Endothelial cell of umbilical vein (primary cell): ENCODE results near the gene SERPINI1. TPM values are rescaled to one million over a fixed set of nuclear protein-coding genes. Genes with fewer than 3 reads are reported as not detected.

Experiments
- BruUV-seq: library from RNA; stranded (reverse); fragments of 400-500 nt; replicated peaks from 2 replicates; lab custom pipeline; 2021; lab: Mats Ljungman, UMichigan
- CTCF ChIA-PET: fragments of 300-600, 350-600 bp; sonication (Branson Sonifier 250); formaldehyde crosslinking; loops from one replicate; lab custom pipeline; 2021; ENCODE audit warnings: antibody characterized with exemption, inconsistent platforms; lab: Charles Lee
- POLR2A ChIA-PET: fragments of 300-600, 350-600 bp; sonication (Branson Sonifier 250); formaldehyde crosslinking; loops from one replicate; lab custom pipeline; 2021; ENCODE audit warnings: antibody characterized with exemption, inconsistent platforms; lab: Charles Lee
- DNase-seq: peaks from one replicate; pipeline ENCODE4 v3.0.0-alpha.2; 2011; ENCODE audit warnings: low read depth, low spot score
- FAIRE-seq: peaks from 2 replicates; lab custom pipeline; 2011; peaks lifted over from hg19 to GRCh38; lab: Jason Lieb, UNC
- H2AFZ ChIP-seq: 2 replicates; pipeline ENCODE4 v1.6.0; 2012; ENCODE audit warnings: low read depth, low read length, control low read depth, inconsistent platforms
- H3K27ac ChIP-seq: 2 replicates; pipeline ENCODE4 v1.5.1; 2011; ENCODE audit warnings: low read depth, mild to moderate bottlenecking, control low read depth, low read length, moderate library complexity; ENCODE audit not compliant: insufficient read depth
- H3K27me3 ChIP-seq, 2 experiments: 2 replicates each; pipeline versions ENCODE4 v1.6.0 to v1.6.1; 2011; ENCODE audit warnings: low read length in 2 of 2, mixed read lengths in 1 of 2; ENCODE audit not compliant: control insufficient read depth in 2 of 2, insufficient read depth in 2 of 2
- H3K36me3 ChIP-seq, 2 experiments: 2 replicates in 1 of 2; 3 replicates in 1 of 2; pipeline ENCODE4 v1.5.1; 2011; ENCODE audit warnings: low read length in 2 of 2, mild to moderate bottlenecking in 1 of 2, moderate library complexity in 1 of 2; ENCODE audit not compliant: control insufficient read depth in 2 of 2, insufficient read depth in 2 of 2; ENCODE audit errors: extremely low read depth in 1 of 2
- H3K4me1 ChIP-seq: 3 replicates; pipeline ENCODE4 v1.5.1; 2011; ENCODE audit warnings: mild to moderate bottlenecking, low read length; ENCODE audit not compliant: control insufficient read depth, insufficient read depth; ENCODE audit errors: extremely low read depth
- H3K4me2 ChIP-seq: 2 replicates; pipeline ENCODE4 v1.6.1; 2011; ENCODE audit warnings: low read length, control low read depth, mixed read lengths; ENCODE audit not compliant: insufficient read depth
- H3K4me3 ChIP-seq, 3 experiments: fragments of 200-600 bp in 1 of 3; sonication (generic), shearing (Covaris generic) in 1 of 3; replicated peaks in 1 of 3; 2 replicates each; pipeline ENCODE4 v1.5.1; 2011 to 2016; ENCODE audit warnings: control low read depth in 3 of 3, low read length in 3 of 3, mild to moderate bottlenecking in 2 of 3, inconsistent platforms in 1 of 3, low read depth in 1 of 3, moderate library complexity in 1 of 3; ENCODE audit not compliant: insufficient read depth in 1 of 3
- H3K79me2 ChIP-seq: 2 replicates; pipeline ENCODE4 v1.6.0; 2012; ENCODE audit warnings: low read length, inconsistent platforms; ENCODE audit not compliant: control insufficient read depth, insufficient read depth
- H3K9ac ChIP-seq: replicated peaks from 2 replicates; pipeline ENCODE3; 2011; ENCODE audit warnings: low read length, control low read depth; ENCODE audit not compliant: insufficient read depth; ENCODE audit errors: extremely low read depth
- H3K9me1 ChIP-seq: replicated peaks from 3 replicates; pipeline ENCODE4 v1.6.0; 2011; ENCODE audit warnings: mild to moderate bottlenecking, low read length; ENCODE audit not compliant: control insufficient read depth, insufficient read depth; ENCODE audit errors: extremely low read depth
- H3K9me3 ChIP-seq: replicated peaks from 2 replicates; pipeline ENCODE4 v1.5.1; 2012; ENCODE audit warnings: low read length, inconsistent platforms; ENCODE audit not compliant: control insufficient read depth, insufficient read depth
- H4K20me1 ChIP-seq: replicated peaks from 2 replicates; pipeline ENCODE3; 2011; ENCODE audit warnings: mild to moderate bottlenecking, low read length; ENCODE audit not compliant: control insufficient read depth, insufficient read depth; ENCODE audit errors: extremely low read depth
- EZH2 ChIP-seq: IDR thresholded peaks from 2 replicates; pipeline ENCODE4 v1.6.1; 2012; ENCODE audit warnings: borderline replicate concordance, low read depth, mild to moderate bottlenecking, moderate library complexity, low read length, inconsistent platforms; ENCODE audit not compliant: severe bottlenecking
- FOS ChIP-seq: IDR thresholded peaks from 2 replicates; pipeline ENCODE4 v1.6.1; 2011; ENCODE audit warnings: mild to moderate bottlenecking, low read length, moderate library complexity, borderline replicate concordance; ENCODE audit not compliant: insufficient read depth
- GATA2 ChIP-seq: IDR thresholded peaks from 2 replicates; pipeline ENCODE4 v1.7.0; 2011; ENCODE audit warnings: low read depth, mild to moderate bottlenecking, moderate library complexity, mixed read lengths, low read length; ENCODE audit not compliant: insufficient read length, insufficient read depth
- JUN ChIP-seq: IDR thresholded peaks from 2 replicates; pipeline ENCODE4 v1.6.1; 2011; ENCODE audit warnings: borderline replicate concordance, low read depth; ENCODE audit not compliant: insufficient read length, insufficient read depth
- MYC ChIP-seq: IDR thresholded peaks from one replicate; pipeline ENCODE4 v1.6.1; 2011; ENCODE audit warnings: mild to moderate bottlenecking, low read depth, low read length
- POLR2A ChIP-seq: IDR thresholded peaks from 2 replicates; pipeline ENCODE4 v1.6.1; 2012; ENCODE audit warnings: low read depth, mild to moderate bottlenecking, control low read depth, low read length
- POLR2AphosphoS5 ChIP-seq: IDR thresholded peaks from 2 replicates; pipeline ENCODE4 v1.6.1; 2012; ENCODE audit warnings: low read depth, mild to moderate bottlenecking, control low read depth, low read length, moderate library complexity; ENCODE audit not compliant: insufficient read depth
- dilution Hi-C: fragments of 300-500 bp; cut with MboI; formaldehyde crosslinking; loops from one replicate; pipeline ENCODE4 v1.15.0; 2019; ENCODE audit warnings: low sequenced_read_pairs; ENCODE audit not compliant: extremely low pct_ligation_motif_present
- intact Hi-C: fragments of 100-400 bp; cut with micrococcal nuclease; formaldehyde crosslinking; loops from one replicate; pipeline ENCODE4 v1.10.0; 2022
- polyA plus RNA-seq, 4 experiments: library from polyadenylated mRNA; depleted of rRNA in 3 of 4; stranded (reverse) in 3 of 4; unstranded in 1 of 4; fragments of >200 nt; gene quantifications; 2 replicates each; pipeline versions ENCODE4 v1.2.1 to v1.2.3, GENCODE V29; 2011 to 2012; ENCODE audit warnings: missing spikeins in 1 of 4
- total RNA-seq: library from RNA; stranded (reverse); gene quantifications from 2 replicates; pipeline ENCODE4 v1.2.3, GENCODE V29; 2021
- TF ChIP-seq, protein P1 (sequence below), 2 donors: IDR thresholded peaks; 1 replicate in 1 of 2; 2 replicates in 1 of 2; pipeline ENCODE4 v1.5.1; 2011; ENCODE audit warnings: low read length in 2 of 2, mild to moderate bottlenecking in 2 of 2, moderate library complexity in 2 of 2, control low read depth in 1 of 2, inconsistent platforms in 1 of 2, low read depth in 1 of 2; ENCODE audit not compliant: insufficient read depth in 1 of 2; ENCODE audit errors: extremely low read depth in 1 of 2
- TF ChIP-seq, protein P2 (sequence below): IDR thresholded peaks from 2 replicates; pipeline ENCODE4 v1.6.1; 2011; ENCODE audit not compliant: insufficient read depth, insufficient read length

Gene SERPINI1
- total and polyA plus RNA-seq, 2 donors (not counting 3 experiments of a cell fraction or from before 2014, with no cell fraction given), result 0.22 to 0.28 TPM

DNA sequence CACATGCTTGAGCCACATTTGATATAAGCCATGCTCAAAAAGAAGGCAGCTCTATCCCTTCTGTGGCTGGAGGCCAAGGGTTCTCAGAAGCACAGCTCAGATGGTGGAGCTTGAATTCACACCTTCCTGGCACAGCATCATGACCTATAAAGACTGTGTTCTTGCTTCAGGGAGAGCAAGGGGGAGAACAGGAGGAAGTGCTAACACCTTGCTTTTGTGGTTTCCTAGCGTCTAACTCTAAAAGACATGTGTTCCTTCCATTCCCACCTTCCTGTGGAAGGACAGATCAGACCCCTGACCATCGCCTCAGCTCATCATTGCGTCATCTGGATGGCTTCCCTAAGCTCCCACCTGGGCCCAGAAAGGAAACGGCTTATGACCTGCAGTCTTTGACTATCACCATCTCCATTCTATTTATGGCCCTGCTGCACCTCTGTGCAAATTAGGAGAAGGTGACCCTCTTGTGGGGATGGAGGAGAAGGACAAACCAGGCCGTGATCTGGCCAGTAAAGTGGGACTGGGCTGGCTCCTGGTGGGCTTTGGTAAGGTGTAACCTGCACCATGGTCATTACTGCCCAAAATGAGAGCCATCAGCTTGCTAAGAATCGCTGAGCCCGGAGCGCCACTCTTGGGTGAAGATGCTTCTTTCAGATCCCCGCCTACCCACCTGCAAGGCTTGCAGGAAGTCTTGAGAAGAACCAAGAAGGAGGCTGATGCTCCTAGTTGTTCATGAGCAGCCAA lies 128.5 kb downstream of the SERPINI1 start:
- Histone ChIP-seq H3K9ac (no peak overlapping the region), H2AFZ (no peak overlapping the region), H3K4me1 (no peaks in the 10 kb centered on the region), H3K36me3 (no peaks in the 10 kb centered on the region), H3K9me1 (no peaks in the 10 kb centered on the region), H3K27ac (no peak overlapping the region), H3K79me2 (no peaks in the 10 kb centered on the region), H3K27me3 (no peaks in the 10 kb centered on the region), H3K4me3 (no peak overlapping the region), H4K20me1 (no peaks in the 10 kb centered on the region), H3K9me3 (no peaks in the 10 kb centered on the region), H3K4me2 (no peak overlapping the region)
- DNase-seq (no peak), FAIRE-seq (no peak)
- POLR2A ChIA-PET, result no interaction called here
- TF ChIP-seq, protein P1, sequence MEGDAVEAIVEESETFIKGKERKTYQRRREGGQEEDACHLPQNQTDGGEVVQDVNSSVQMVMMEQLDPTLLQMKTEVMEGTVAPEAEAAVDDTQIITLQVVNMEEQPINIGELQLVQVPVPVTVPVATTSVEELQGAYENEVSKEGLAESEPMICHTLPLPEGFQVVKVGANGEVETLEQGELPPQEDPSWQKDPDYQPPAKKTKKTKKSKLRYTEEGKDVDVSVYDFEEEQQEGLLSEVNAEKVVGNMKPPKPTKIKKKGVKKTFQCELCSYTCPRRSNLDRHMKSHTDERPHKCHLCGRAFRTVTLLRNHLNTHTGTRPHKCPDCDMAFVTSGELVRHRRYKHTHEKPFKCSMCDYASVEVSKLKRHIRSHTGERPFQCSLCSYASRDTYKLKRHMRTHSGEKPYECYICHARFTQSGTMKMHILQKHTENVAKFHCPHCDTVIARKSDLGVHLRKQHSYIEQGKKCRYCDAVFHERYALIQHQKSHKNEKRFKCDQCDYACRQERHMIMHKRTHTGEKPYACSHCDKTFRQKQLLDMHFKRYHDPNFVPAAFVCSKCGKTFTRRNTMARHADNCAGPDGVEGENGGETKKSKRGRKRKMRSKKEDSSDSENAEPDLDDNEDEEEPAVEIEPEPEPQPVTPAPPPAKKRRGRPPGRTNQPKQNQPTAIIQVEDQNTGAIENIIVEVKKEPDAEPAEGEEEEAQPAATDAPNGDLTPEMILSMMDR (IDR thresholded peaks at IDR 0.05; ENCODE audit: extremely low read depth in 1 of 2, insufficient read depth in 1 of 2, low read depth in 1 of 2, low read length in 2 of 2), result no peak
- TF ChIP-seq FOS (no peak), JUN (no peak), EZH2 (no peak), POLR2A (no peak), POLR2AphosphoS5 (no peak), MYC (no peak), GATA2 (no peak)
- TF ChIP-seq, protein P2, sequence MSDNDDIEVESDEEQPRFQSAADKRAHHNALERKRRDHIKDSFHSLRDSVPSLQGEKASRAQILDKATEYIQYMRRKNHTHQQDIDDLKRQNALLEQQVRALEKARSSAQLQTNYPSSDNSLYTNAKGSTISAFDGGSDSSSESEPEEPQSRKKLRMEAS, result no peak
- dilution Hi-C loops (no loop called here), intact Hi-C loops (no loop called here)
- BruUV-seq, result no TSS peak
- CTCF ChIA-PET, result interaction anchor here (0.7 kb wide), 1 partner anchor 18 kb away, joined by 3 read pairs; no protein-coding TSS in a partner anchor
